HEK293T (cell line): ENCODE data around the gene MPZL1.

Experiments used
- CTCF ChIA-PET: fragments of 350-600 bp; formaldehyde crosslinking; extraction: SDS; loops from one replicate; lab custom pipeline; 2021; ENCODE audit warnings: antibody characterized with exemption, inconsistent platforms; lab: Yijun Ruan, JAX
- POLR2A ChIA-PET: fragments of 350-600 bp; formaldehyde crosslinking; extraction: SDS; loops from one replicate; lab custom pipeline; 2020; ENCODE audit warnings: antibody characterized with exemption, inconsistent platforms; lab: Yijun Ruan, JAX
- DNase-seq: peaks from one replicate; pipeline ENCODE4 v3.0.0; 2012; ENCODE audit warnings: mixed read lengths; ENCODE audit errors: extremely low spot score
- ARNT ChIP-seq: fragments of 450-650 bp; IDR thresholded peaks from 2 replicates; pipeline ENCODE4 v1.6.1; 2017; ENCODE audit warnings: mild to moderate bottlenecking
- BHLHE40 ChIP-seq: fragments of 450-650 bp; IDR thresholded peaks from 2 replicates; pipeline ENCODE4 v1.6.1; 2016; ENCODE audit warnings: mild to moderate bottlenecking, moderate library complexity, borderline replicate concordance
- CTBP1 ChIP-seq: fragments of 450-650 bp; IDR thresholded peaks from 2 replicates; pipeline ENCODE4 v1.6.1; 2016; ENCODE audit warnings: borderline replicate concordance
- ELF4 ChIP-seq: fragments of 450-650 bp; IDR thresholded peaks from 2 replicates; pipeline ENCODE4 v1.6.1; 2017; ENCODE audit warnings: antibody characterized with exemption
- FOXA1 ChIP-seq: fragments of 450-650 bp; IDR thresholded peaks from 2 replicates; pipeline ENCODE4 v1.6.1; 2016; ENCODE audit warnings: mild to moderate bottlenecking
- FOXK2 ChIP-seq: fragments of 450-650 bp; IDR thresholded peaks from 2 replicates; pipeline ENCODE4 v1.6.1; 2016; ENCODE audit warnings: mild to moderate bottlenecking
- FOXM1 ChIP-seq: fragments of 450-650 bp; IDR thresholded peaks from 2 replicates; pipeline ENCODE4 v1.6.1; 2017; ENCODE audit warnings: mild to moderate bottlenecking, borderline replicate concordance
- HDGF ChIP-seq: fragments of 450-650 bp; IDR thresholded peaks from 2 replicates; pipeline ENCODE4 v1.6.1; 2017; ENCODE audit warnings: antibody characterized with exemption, borderline replicate concordance
- L3MBTL2 ChIP-seq: fragments of 450-650 bp; conservative IDR thresholded peaks from 2 replicates; pipeline ENCODE4 v1.6.1; 2016; ENCODE audit warnings: mild to moderate bottlenecking
- LEF1 ChIP-seq: fragments of 450-650 bp; IDR thresholded peaks from 2 replicates; pipeline ENCODE4 v1.6.1; 2017; ENCODE audit warnings: mild to moderate bottlenecking, borderline replicate concordance
- NFRKB ChIP-seq: fragments of 450-650 bp; IDR thresholded peaks from 2 replicates; pipeline ENCODE4 v1.6.1; 2016; ENCODE audit warnings: mild to moderate bottlenecking, moderate library complexity
- PKNOX1 ChIP-seq: fragments of 450-650 bp; IDR thresholded peaks from 2 replicates; pipeline ENCODE4 v1.6.1; 2016
- SP1 ChIP-seq: fragments of 450-650 bp; IDR thresholded peaks from 2 replicates; pipeline ENCODE4 v1.6.1; 2017
- SUZ12 ChIP-seq: fragments of 450-650 bp; IDR thresholded peaks from 2 replicates; pipeline ENCODE4 v1.6.1; 2016; ENCODE audit warnings: mild to moderate bottlenecking
- TARDBP ChIP-seq: fragments of 450-650 bp; IDR thresholded peaks from 2 replicates; pipeline ENCODE4 v1.6.1; 2016
- ZNF384 ChIP-seq: fragments of 450-650 bp; IDR thresholded peaks from 2 replicates; pipeline ENCODE4 v1.6.1; 2016

MPZL1 gene

GRCh38 chr1:167837326-167837725 lies 115.5 kb downstream of the MPZL1 start:
- no peak for DNase-seq
- ChIA-PET CTCF (no interaction called here), POLR2A (no interaction called here)
- TF ChIP-seq FOXA1 = no peak
- no peak for TF ChIP-seq L3MBTL2
- TF ChIP-seq HDGF = no peak
- no peak for TF ChIP-seq ZNF384
- TF ChIP-seq LEF1 = no peak
- TF ChIP-seq FOXK2 = no peak
- TF ChIP-seq BHLHE40 = no peak
- no peak for TF ChIP-seq CTBP1
- TF ChIP-seq ARNT = no peak
- no peak for TF ChIP-seq SP1
- TF ChIP-seq SUZ12 = no peak
- no peak for TF ChIP-seq TARDBP
- TF ChIP-seq FOXM1 = no peak
- TF ChIP-seq ELF4 = no peak
- TF ChIP-seq PKNOX1 = no peak
- TF ChIP-seq NFRKB = no peak

DNA sequence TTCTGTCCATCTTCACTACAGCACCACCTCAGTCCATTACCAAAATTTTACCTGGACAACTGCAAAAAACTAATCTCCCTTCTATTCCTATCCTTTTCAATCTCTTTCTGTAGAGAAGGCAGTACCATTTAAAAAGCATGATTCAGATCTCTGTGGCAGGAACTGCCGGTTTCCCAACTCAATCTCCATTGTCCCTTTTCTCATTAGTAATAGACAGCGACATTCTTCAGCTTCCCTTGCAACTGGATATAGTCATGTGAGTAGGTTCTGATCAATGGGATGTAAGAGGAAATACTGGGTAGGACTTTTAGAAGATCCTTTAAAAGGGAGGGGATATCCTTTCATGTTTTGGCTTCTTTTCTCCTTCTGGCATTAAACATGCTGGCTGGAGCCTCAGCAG lies 117.2 kb downstream of the MPZL1 start:
- CTCF ChIA-PET = no interaction called here
- TF ChIP-seq BHLHE40 = no peak
- no peak for TF ChIP-seq LEF1
- TF ChIP-seq SP1 = no peak
- TF ChIP-seq SUZ12 = no peak
- no peak for TF ChIP-seq FOXM1
- no peak for TF ChIP-seq HDGF
- TF ChIP-seq FOXA1 = no peak
- TF ChIP-seq ZNF384 = no peak
- no peak for TF ChIP-seq TARDBP
- no peak for TF ChIP-seq CTBP1
- no peak for TF ChIP-seq L3MBTL2
- no peak for TF ChIP-seq ARNT
- POLR2A ChIA-PET = no interaction called here
- no peak for DNase-seq
